GM18907 (cell line): ENCODE measurements around the gene ANKRD1.

ENCODE experiments used
- ATAC-seq: cut with Tn5 transposase; IDR thresholded peaks from one replicate; pipeline ENCODE4 v1.9.1; 2021; ENCODE audit warnings: mild to moderate bottlenecking, moderate library complexity; ENCODE audit not compliant: unreplicated experiment

Gene ANKRD1

GRCh38 chr10:90936276-90936659 is 15.4 kb upstream of the ANKRD1 start:
- ATAC-seq = no peak

GRCh38 chr10:90935581-90936275 is 14.8 kb upstream of the ANKRD1 start:
- no peak for ATAC-seq

- ATAC-seq = no peak
Measured at GRCh38 chr10:90930971-90931871, 10.3 kb upstream of the ANKRD1 start.

GRCh38 chr10:90930070-90930837 is 9.4 kb upstream of the ANKRD1 start:
- no peak for ATAC-seq

GRCh38 chr10:90929179-90929578 is 8.3 kb upstream of the ANKRD1 start:
- no peak for ATAC-seq

- ATAC-seq = no peak
Measured at GRCh38 chr10:90927293-90927692, 6.4 kb upstream of the ANKRD1 start.

GRCh38 chr10:90925079-90926029 is 4.5 kb upstream of the ANKRD1 start:
- ATAC-seq = no peak

- no peak for ATAC-seq
Measured at GRCh38 chr10:90924552-90924951, 3.7 kb upstream of the ANKRD1 start.

- ATAC-seq = no peak
Measured at GRCh38 chr10:90923111-90923731, 2.3 kb upstream of the ANKRD1 start.

GRCh38 chr10:90921906-90922305 is 1.0 kb upstream of the ANKRD1 start:
- ATAC-seq = no peak

GRCh38 chr10:90919683-90920574 is 958 bp downstream of the ANKRD1 start:
- no peak for ATAC-seq

- ATAC-seq = no peak
Measured at GRCh38 chr10:90917968-90918318, 2.9 kb downstream of the ANKRD1 start.

- no peak for ATAC-seq
Measured at GRCh38 chr10:90917238-90917967, 3.5 kb downstream of the ANKRD1 start.

GRCh38 chr10:90916392-90917237 is 4.3 kb downstream of the ANKRD1 start:
- no peak for ATAC-seq

GRCh38 chr10:90915766-90916075 is 5.2 kb downstream of the ANKRD1 start:
- no peak for ATAC-seq

GRCh38 chr10:90914992-90915765 is 5.7 kb downstream of the ANKRD1 start:
- ATAC-seq = no peak
